GM23248 (cell line): Measurements from ENCODE around the gene MACROH2A2. TPM values are rescaled to one million over a fixed set of nuclear protein-coding genes. Genes with fewer than 3 reads are reported as not detected.

Source experiments
- DNase-seq: peaks from one replicate; pipeline ENCODE4 v3.0.0-alpha.2; 2015
- H2AFZ ChIP-seq: fragments of 200-600 bp; sonication (generic); 2 replicates; pipeline ENCODE4 v1.6.1; 2016; ENCODE audit warnings: antibody characterized with exemption
- H3F3A ChIP-seq: fragments of 200-600 bp; sonication (generic); 2 replicates; pipeline ENCODE4 v1.6.1; 2016; ENCODE audit warnings: mild to moderate bottlenecking, antibody characterized with exemption, mixed run types; ENCODE audit not compliant: insufficient read depth
- H3K27ac ChIP-seq: fragments of 200-600 bp; sonication (generic); 2 replicates; pipeline ENCODE4 v1.5.1; 2016; ENCODE audit warnings: mild to moderate bottlenecking
- H3K27me3 ChIP-seq: fragments of 200-600 bp; sonication (generic); replicated peaks from 2 replicates; pipeline ENCODE4 v1.6.1; 2016; ENCODE audit warnings: mild to moderate bottlenecking; ENCODE audit not compliant: insufficient read depth
- H3K36me3 ChIP-seq: fragments of 200-600 bp; sonication (generic); 2 replicates; pipeline ENCODE4 v1.6.1; 2016; ENCODE audit warnings: low read depth, mild to moderate bottlenecking
- H3K4me1 ChIP-seq: fragments of 200-600 bp; sonication (generic); 2 replicates; pipeline ENCODE4 v1.6.1; 2016; ENCODE audit warnings: mild to moderate bottlenecking; ENCODE audit not compliant: insufficient read depth
- H3K4me2 ChIP-seq: fragments of 200-600 bp; sonication (generic); one replicate; pipeline ENCODE4 v1.6.1; 2016; ENCODE audit warnings: mild to moderate bottlenecking; ENCODE audit not compliant: unreplicated experiment
- H3K4me3 ChIP-seq: fragments of 200-600 bp; sonication (generic); 2 replicates; pipeline ENCODE4 v1.5.1; 2016; ENCODE audit warnings: mild to moderate bottlenecking
- H3K79me2 ChIP-seq: fragments of 200-600 bp; sonication (generic); 2 replicates; pipeline ENCODE4 v1.6.1; 2016; ENCODE audit warnings: mild to moderate bottlenecking; ENCODE audit not compliant: insufficient read depth
- H3K9ac ChIP-seq: fragments of 200-600 bp; sonication (generic); 2 replicates; pipeline ENCODE4 v1.6.1; 2016; ENCODE audit warnings: mild to moderate bottlenecking
- H3K9me2 ChIP-seq: fragments of 200-600 bp; sonication (generic); 2 replicates; pipeline ENCODE4 v1.6.1; 2016; ENCODE audit warnings: mixed run types, mild to moderate bottlenecking, moderate library complexity; ENCODE audit not compliant: insufficient read depth
- H3K9me3 ChIP-seq: fragments of 200-600 bp; sonication (generic); one replicate; pipeline ENCODE4 v1.6.1; 2017; ENCODE audit warnings: low read depth
- H4K20me1 ChIP-seq: fragments of 200-600 bp; sonication (generic); 2 replicates; pipeline ENCODE4 v1.6.0; 2016; ENCODE audit not compliant: insufficient read depth
- EZH2 ChIP-seq: fragments of 200-600 bp; sonication (generic); IDR thresholded peaks from 2 replicates; pipeline ENCODE4 v1.6.1; 2018; ENCODE audit warnings: antibody characterized with exemption, mild to moderate bottlenecking; ENCODE audit not compliant: insufficient read depth, poor library complexity, severe bottlenecking
- EZH2phosphoT487 ChIP-seq: fragments of 200-600 bp; sonication (generic); IDR thresholded peaks from 2 replicates; pipeline ENCODE4 v1.6.1; 2018; ENCODE audit warnings: antibody characterized with exemption, moderate library complexity, mild to moderate bottlenecking, low read depth; ENCODE audit not compliant: insufficient read depth
- WGBS, 2 experiments: methylation state at CpG; one replicate each; pipeline ENCODE4 v1.1.6; 2015 to 2017; ENCODE audit warnings: low lambda C conversion rate in 2 of 2, low coverage in 1 of 2; ENCODE audit errors: missing lambda C conversion rate in 2 of 2; 5-methylcytosine and 5-hydroxymethylcytosine counted together
- in situ Hi-C: fragments of 300-500 bp; cut with MboI; formaldehyde crosslinking; loops from 2 replicates; pipeline ENCODE4 v1.15.0; 2020
- polyA plus RNA-seq: library from polyadenylated mRNA; unstranded; fragments of >200 nt; fragmentation: Nextera tagmentation; extraction: Ambion mirVana; gene quantifications from 2 replicates; pipeline ENCODE4 v1.2.1, GENCODE V29; 2016
- total RNA-seq: library from RNA; depleted of rRNA; stranded (reverse); fragments of >200 nt; shearing (Covaris generic); gene quantifications from 2 replicates; pipeline ENCODE4 v1.2.3, GENCODE V29; 2014; rRNA removed

MACROH2A2 gene
- total and polyA plus RNA-seq, 2 experiments from 2014 or later = 11.4 to 14.7 TPM

GRCh38 chr10:70160798-70161197 lies 108.2 kb downstream of the MACROH2A2 start:
- Histone ChIP-seq H2AFZ (no peak overlapping the region), H3K79me2 (peaks cover 99% of the 10 kb centered on the region), H3K4me3 (no peak overlapping the region), H3F3A (peaks cover 48% of the 10 kb centered on the region), H3K27me3 (no peaks in the 10 kb centered on the region), H3K9ac (no peak overlapping the region), H4K20me1 (peaks cover 39% of the 10 kb centered on the region), H3K4me2 (no peak overlapping the region), H3K4me1 (peaks cover 46% of the 10 kb centered on the region), H3K36me3 (peaks cover 66% of the 10 kb centered on the region), H3K27ac (no peak overlapping the region), H3K9me2 (no peaks in the 10 kb centered on the region), H3K9me3 (no peaks in the 10 kb centered on the region)
- TF ChIP-seq EZH2phosphoT487 (no peak), EZH2 (no peak)
- WGBS, 2 experiments = 33 to 55% methylated on average over 1 of the region's 1 CpG
- in situ Hi-C loops = no loop called here
- DNase-seq = no peak

Other genes with a start within 250 kb of the MACROH2A2 start
- 5.7 and 7.1 TPM in 2 replicates for gene AIFM2, start 80.0 kb downstream of the MACROH2A2 start, total RNA-seq
- 8.1 and 10.3 TPM in 2 replicates for gene AIFM2, start 80.0 kb downstream of the MACROH2A2 start, polyA plus RNA-seq
- gene TYSND1, start 93.9 kb downstream of the MACROH2A2 start, total RNA-seq = 6.4 and 8.1 TPM in 2 replicates
- 3.9 and 4.0 TPM in 2 replicates for gene TYSND1, start 93.9 kb downstream of the MACROH2A2 start, polyA plus RNA-seq
- gene SAR1A, start 117.7 kb downstream of the MACROH2A2 start, total RNA-seq = 153 and 163 TPM in 2 replicates
- gene SAR1A, start 117.7 kb downstream of the MACROH2A2 start, polyA plus RNA-seq = 181 and 186 TPM in 2 replicates
- gene PPA1, start 180.6 kb downstream of the MACROH2A2 start, total RNA-seq = 105 and 117 TPM in 2 replicates
- 103 and 110 TPM in 2 replicates for gene PPA1, start 180.6 kb downstream of the MACROH2A2 start, polyA plus RNA-seq
- not detected in 2 replicates for gene NPFFR1, start 231.2 kb downstream of the MACROH2A2 start, total RNA-seq
- gene NPFFR1, start 231.2 kb downstream of the MACROH2A2 start, polyA plus RNA-seq = not detected in 2 replicates